GM10847 (cell line): Measurements from ENCODE around the gene CDH4.

Experiments used
- POLR2A ChIP-seq: IDR thresholded peaks from 2 replicates; pipeline ENCODE4 v1.6.1; 2011; ENCODE audit not compliant: insufficient read length; ENCODE audit errors: extremely low read depth

The CDH4 gene

GRCh38 chr20:61408951-61409740 lies 157.1 kb downstream of the CDH4 start:
- no peak for TF ChIP-seq POLR2A

GRCh38 chr20:61411743-61412142 lies 159.7 kb downstream of the CDH4 start:
- no peak for TF ChIP-seq POLR2A

- TF ChIP-seq POLR2A, result no peak
Observed at GRCh38 chr20:61413752-61414151, 161.7 kb downstream of the CDH4 start.

GRCh38 chr20:61414455-61414991 lies 162.5 kb downstream of the CDH4 start:
- no peak for TF ChIP-seq POLR2A

DNA sequence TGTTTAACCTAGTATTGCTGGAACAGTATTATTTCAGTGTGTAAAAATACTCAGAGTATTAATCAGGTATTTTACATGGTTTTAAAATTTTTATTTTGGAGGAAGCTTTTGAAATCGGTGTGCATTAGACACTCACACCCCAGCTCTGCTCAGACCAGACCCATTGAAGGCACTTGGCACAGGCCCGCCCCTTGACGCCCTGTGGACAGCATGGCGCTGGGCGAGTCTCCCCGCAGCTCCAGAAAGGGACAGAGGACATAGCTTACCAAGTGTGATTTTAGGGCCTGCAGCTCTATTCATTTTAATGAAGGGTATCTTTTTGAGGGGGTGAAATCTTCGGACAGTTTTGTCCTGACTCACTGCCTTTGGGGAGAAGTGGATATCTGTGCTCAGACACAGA lies 164.5 kb downstream of the CDH4 start:
- TF ChIP-seq POLR2A, result no peak

- TF ChIP-seq POLR2A, result no peak
Observed at GRCh38 chr20:61417221-61417941, 165.3 kb downstream of the CDH4 start.

DNA sequence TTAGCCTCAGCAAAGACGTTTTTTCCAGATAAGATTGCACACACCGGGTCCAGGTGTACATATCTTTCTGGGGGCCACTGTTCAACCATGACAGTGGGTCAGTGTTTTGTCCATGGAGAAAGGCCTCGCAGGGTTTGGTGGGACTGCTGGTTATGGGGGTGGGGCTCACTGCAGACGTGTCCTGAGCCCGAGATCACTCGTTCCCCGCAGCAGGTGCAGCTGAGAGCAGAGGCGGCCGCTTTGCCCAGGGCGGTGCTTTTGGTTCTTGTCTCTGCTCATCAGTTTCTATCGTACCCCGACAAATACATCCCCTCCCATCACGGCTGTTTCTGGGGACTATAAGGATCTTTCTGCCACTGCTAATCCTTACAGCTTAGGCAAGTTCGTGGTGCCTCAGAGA lies 166.9 kb downstream of the CDH4 start:
- TF ChIP-seq POLR2A, result no peak

- no peak for TF ChIP-seq POLR2A
Observed at GRCh38 chr20:61419501-61419900, 167.4 kb downstream of the CDH4 start.

GRCh38 chr20:61420056-61420455 lies 168.0 kb downstream of the CDH4 start:
- no peak for TF ChIP-seq POLR2A

GRCh38 chr20:61420781-61421180 lies 168.7 kb downstream of the CDH4 start:
- TF ChIP-seq POLR2A, result no peak

DNA sequence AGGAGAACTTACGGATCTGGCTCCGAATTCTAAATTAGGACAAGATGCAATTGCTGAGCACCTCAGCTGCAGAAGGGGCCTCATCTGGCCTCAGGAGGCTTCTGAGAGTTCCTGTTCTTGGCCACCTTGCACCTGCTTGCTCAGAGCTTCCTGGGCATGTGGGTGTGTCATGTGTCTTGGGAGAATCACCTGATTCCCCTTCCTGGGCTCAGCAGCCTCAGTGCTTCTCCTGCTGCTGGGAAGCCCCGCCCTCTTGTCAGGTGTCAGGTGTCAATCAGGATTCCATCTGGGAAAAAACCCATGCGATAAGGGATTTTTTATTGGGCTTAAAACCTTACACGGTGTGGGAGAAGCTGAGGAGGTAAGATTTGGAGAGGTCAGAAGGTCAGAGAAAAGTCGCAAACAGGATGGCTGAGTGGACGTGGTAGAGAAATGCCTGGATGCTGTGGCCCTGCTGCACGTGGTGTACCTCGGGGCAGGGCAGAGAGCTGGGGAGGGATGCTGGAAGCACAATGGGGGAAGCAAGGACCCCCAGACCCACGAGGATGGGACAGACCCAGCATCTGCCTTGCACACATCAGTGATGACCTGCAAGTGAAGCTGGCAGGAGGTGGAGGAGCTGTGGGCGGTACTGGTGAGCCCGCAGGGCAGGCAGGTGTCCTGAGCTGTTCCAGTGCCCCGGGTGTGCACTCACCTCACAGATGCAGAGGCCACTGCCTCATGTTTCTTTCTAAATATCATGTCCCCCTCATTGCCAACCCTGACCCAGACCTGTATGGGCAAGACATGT lies 170.8 kb downstream of the CDH4 start:
- no peak for TF ChIP-seq POLR2A

GRCh38 chr20:61424011-61424627 lies 172.1 kb downstream of the CDH4 start:
- TF ChIP-seq POLR2A, result no peak

DNA sequence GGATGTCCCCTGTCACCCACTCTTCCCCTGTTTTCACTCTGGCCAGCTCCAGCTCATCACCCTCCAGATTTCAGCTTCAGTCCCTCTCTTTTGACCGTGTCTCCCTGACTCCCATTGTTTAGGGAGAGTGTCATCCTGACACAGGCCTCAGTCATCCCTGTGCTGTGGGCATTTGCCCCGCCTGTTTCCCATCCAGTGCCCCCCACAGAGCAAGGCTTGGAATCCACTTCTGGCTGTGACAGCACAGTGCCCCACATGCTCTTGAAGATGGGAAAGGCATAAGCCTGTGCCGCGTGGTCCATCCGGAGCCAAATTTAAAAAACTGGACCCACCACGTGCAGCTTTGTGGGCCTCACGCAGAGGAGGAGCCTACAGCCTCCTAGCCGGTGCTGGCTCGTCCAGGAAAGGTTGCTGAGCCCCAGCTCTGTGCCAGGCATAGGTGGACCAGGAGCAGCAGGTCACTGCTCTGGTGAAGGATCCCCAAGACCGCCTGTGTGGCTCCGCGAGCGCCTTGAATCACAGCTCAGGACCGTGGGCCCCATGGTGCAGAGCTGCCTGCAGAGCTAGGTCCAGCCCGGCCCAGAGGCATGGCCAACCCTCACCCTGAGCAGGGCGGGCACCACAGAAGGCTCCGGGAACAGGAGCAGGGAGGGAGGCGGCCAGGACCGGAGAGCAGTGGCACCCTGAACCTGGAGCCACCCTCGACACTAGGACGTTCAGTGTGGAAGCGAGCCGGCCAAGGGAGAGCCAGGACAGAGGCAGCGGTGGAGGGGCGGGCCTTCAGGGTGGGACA lies 172.8 kb downstream of the CDH4 start:
- no peak for TF ChIP-seq POLR2A

GRCh38 chr20:61426352-61426751 lies 174.3 kb downstream of the CDH4 start:
- no peak for TF ChIP-seq POLR2A
